Colonic mucosa (tissue), 4 donors: ENCODE results near the gene TOR1AIP1. TPM values are rescaled to one million over a fixed set of nuclear protein-coding genes. Genes with fewer than 3 reads are reported as not detected.
A peak's percentile ranks its signal among the peaks of the same experiment; 100 is the strongest.

Experiments used
- DNase-seq: peaks from one replicate; pipeline ENCODE4 v3.0.0-alpha.2; 2020
- H3K27ac ChIP-seq: fragments of 200-600 bp; one replicate; pipeline ENCODE4 v1.8.0; 2021
- H3K27me3 ChIP-seq: fragments of 200-600 bp; one replicate; pipeline ENCODE4 v1.8.0; 2021
- H3K36me3 ChIP-seq: fragments of 200-600 bp; one replicate; pipeline ENCODE4 v1.8.0; 2021
- H3K4me1 ChIP-seq: fragments of 200-600 bp; one replicate; pipeline ENCODE4 v1.8.0; 2021; ENCODE audit warnings: mild to moderate bottlenecking
- H3K4me3 ChIP-seq: fragments of 200-600 bp; one replicate; pipeline ENCODE4 v1.8.0; 2021
- H3K9ac ChIP-seq, 2 donors: one replicate each; pipeline ENCODE4 v1.7.0; 2013; ENCODE audit warnings: control low read depth in 2 of 2, low read depth in 2 of 2, low read length in 2 of 2
- H3K9me3 ChIP-seq: fragments of 200-600 bp; one replicate; pipeline ENCODE4 v1.8.0; 2021
- CTCF ChIP-seq: fragments of 200-600 bp; IDR thresholded peaks from one replicate; pipeline ENCODE4 v1.8.0; 2022; ENCODE audit warnings: antibody characterized with exemption, mild to moderate bottlenecking
- intact Hi-C: fragments of 100-400 bp; cut with DNase I; formaldehyde crosslinking; loops from one replicate; pipeline ENCODE4 v1.14.1; 2022
- total RNA-seq, 2 donors: library from RNA; stranded (reverse); fragmentation: NEBNext Ultra II Directional in 1 of 2; extraction: Animal tissue kit (Norgen Biotek cat#: 25700) in 1 of 2; gene quantifications; one replicate each; pipeline ENCODE4 v1.2.1, GENCODE V29; 2021
- donor health status: healthy.
- donor health status: DM: no; HTN: no; CAD: no.
- donor health status: DM: no; HTN: no; CAD: no.

TOR1AIP1 gene
- total RNA-seq, 2 donors from 2014 or later: 19.3 to 29.7 TPM

DNA sequence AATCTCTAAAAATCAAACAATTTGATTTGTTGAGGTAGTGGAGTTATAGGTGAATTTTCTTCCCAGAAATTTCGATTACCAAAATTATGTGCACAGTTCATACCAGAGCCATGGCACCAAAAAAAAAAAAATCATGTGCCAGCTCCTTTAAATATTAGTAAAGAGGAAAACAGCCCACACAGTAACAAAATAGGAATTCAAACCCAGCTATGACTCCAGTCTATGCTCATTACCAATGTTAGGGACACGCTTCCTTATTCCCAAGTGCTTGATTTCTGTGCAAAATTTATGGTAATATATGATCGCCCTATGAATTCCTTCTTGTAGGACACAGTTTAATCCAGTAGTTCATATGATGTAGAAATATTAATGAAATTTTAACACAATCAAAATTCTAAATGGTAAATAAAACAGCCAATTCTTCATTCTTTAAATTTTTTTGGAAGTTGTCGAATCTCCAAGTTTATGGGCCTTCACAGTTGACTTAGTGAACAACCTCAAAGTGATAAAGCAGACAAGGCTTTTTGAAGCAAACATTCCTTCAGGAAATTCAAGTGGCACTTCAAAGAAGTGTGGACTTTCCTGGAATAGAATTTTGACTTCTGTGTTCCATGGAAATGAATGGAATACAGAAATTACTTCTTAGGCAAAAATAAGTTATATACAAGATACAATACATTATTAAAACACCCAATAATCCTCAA is 6.3 kb upstream of the TOR1AIP1 start:
- intact Hi-C loops: no loop called here
- no peak for TF ChIP-seq CTCF
- Histone ChIP-seq H3K36me3 (no peaks in the 10 kb centered on the region), H3K9me3 (no peaks in the 10 kb centered on the region), H3K27me3 (no peaks in the 10 kb centered on the region), H3K9ac (no peak overlapping the region), H3K27ac (peak overlapping the region; percentile 58), H3K4me1 (peaks cover 11% of the 10 kb centered on the region), H3K4me3 (no peak overlapping the region)
- no peak for DNase-seq

DNA sequence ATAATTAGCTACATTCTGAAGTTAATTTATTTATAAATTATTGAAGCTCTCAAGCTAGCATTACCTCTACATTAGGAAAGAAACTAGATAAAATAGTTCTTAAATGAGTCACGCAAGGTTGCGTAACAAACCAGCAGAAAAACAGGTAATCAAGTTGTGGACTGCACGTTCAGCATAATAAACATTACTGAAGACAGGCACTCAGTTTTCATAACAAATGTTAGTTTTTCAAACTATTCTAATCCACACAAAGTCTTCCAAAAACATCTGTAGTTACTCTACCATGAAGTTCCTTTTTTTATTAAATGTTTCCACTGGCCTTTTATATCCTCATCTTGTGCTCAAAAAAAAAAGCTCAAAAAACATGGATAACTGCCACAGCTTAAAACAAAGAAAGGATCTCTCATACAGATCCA is 5.8 kb upstream of the TOR1AIP1 start:
- DNase-seq: peak; percentile 23
- H3K27me3 ChIP-seq: no peaks in the 10 kb centered on the region
- H3K27ac ChIP-seq: peak overlapping the region; percentile 58
- no peaks in the 10 kb centered on the region for H3K36me3 ChIP-seq
- no peak for TF ChIP-seq CTCF
- H3K4me3 ChIP-seq: peak overlapping the region; percentile 64
- intact Hi-C loops: no loop called here
- H3K9ac ChIP-seq: peak overlapping the region in 1 of 2 donors; percentile 31
- H3K9me3 ChIP-seq: no peaks in the 10 kb centered on the region
- peaks cover 11% of the 10 kb centered on the region for H3K4me1 ChIP-seq

DNA sequence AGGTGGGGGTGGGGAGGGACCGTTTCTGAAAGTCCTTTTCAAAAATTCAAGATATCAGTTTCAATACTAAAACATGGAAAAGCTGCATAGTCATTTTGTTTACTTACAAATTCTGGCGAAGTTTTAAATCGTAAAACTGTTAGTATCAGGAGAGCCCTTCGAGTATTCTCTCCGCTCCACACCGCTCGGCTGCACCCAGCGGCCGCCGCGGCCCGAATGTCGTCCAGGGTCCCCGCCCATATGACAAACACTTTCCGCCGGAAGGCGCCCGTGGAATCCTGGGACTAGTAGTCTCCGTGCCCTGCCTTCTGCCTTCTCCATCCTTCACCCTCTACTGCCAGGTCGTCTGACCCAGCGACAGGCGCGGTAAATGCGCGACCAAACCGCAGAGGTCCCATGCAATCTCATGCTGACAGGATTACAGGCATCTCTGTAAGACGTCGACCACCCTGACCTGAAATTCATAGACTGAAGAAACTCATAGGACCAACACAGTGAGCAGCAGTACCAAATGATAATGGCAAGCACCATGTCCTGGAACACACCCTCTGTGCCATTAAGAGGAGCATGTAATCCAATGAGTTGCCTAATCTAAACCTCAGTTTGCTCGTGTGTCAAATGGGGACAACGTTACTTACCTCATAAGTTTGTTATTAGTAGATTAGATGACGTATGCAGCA is 4.4 kb upstream of the TOR1AIP1 start, which contains the start of gene TOR1AIP2:
TSS of gene TOR1AIP2 (minus strand) at position 218 of the 680 bp plus-strand sequence. CDS start 25,138 bp downstream, outside the sequence.
- H3K9me3 ChIP-seq: no peaks in the 10 kb centered on the region
- intact Hi-C loops: no loop called here
- H3K27ac ChIP-seq: peak within 1 kb of the TSS; percentile 58
- H3K4me3 ChIP-seq: peak within 1 kb of the TSS; percentile 64
- no peak for TF ChIP-seq CTCF
- DNase-seq: peak; percentile 94
- no peaks in the 10 kb centered on the region for H3K27me3 ChIP-seq
- H3K4me1 ChIP-seq: peaks cover 11% of the 10 kb centered on the region
- no peaks in the 10 kb centered on the region for H3K36me3 ChIP-seq
- peak within 1 kb of the TSS; percentile 62 to 76 for H3K9ac ChIP-seq

DNA sequence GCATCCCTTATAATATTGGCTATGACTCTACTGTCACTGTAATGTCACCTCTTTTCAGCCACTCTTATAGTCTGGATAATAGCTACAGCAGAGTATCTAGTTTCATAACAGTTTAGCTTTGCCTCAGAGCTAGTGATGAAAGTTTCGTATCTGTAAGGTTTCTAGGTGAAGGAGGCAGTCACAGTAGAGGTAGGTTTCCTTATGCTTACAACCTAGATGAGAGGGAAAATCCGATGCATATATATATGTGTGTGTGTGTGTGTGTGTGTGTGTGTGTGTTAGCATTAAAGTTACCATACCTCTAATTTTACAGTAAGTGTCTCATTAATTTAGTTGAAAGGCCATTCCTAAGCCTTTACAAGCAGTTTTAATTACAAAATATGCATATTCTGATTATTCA is 2.3 kb upstream of the TOR1AIP1 start:
- DNase-seq: no peak
- Histone ChIP-seq H3K27me3 (no peaks in the 10 kb centered on the region), H3K9ac (no peak overlapping the region), H3K27ac (no peak overlapping the region), H3K9me3 (no peaks in the 10 kb centered on the region), H3K4me3 (no peak overlapping the region), H3K4me1 (peaks cover 11% of the 10 kb centered on the region), H3K36me3 (no peaks in the 10 kb centered on the region)
- TF ChIP-seq CTCF: no peak
- intact Hi-C loops: loop anchor here (10.0 kb wide), 1 partner anchor 75 kb away; the partner anchor contains the start of gene CEP350

DNA sequence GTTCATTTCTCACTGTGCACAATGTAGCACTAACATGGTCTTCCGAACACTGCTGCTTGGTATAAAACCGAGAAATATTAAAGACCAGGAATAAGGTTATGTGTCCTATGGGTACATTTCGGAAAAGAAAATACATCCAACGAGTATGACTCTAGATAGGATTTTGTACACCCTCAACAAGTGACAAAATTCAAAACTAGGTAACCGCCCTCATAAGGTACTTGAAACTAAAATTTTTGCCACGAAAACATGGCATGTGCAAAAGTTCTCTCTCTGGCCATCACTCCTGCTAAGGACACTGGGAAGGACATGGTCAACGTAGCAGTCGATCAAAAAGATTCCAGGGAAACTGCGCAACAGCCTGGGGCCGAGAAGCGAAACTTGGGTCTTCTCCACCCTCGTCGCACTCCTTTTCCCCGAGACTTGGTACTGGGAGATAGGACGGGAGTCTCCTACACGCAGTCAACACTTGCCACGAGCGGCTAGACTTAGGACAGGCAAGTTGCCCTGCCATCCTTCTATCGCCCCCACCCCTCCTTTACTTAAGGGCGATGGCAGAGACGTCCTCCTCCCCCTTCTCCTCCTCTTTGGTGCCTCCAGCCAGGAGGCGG is 338 bp upstream of the TOR1AIP1 start:
- Histone ChIP-seq H3K27ac (peak overlapping the region; percentile 99), H3K27me3 (no peaks in the 10 kb centered on the region), H3K9ac (peak overlapping the region; percentile 98 to 99), H3K4me1 (peaks cover 1% of the 10 kb centered on the region), H3K9me3 (no peaks in the 10 kb centered on the region), H3K4me3 (peak overlapping the region; percentile 82), H3K36me3 (no peaks in the 10 kb centered on the region)
- intact Hi-C loops: loop anchor here (10.0 kb wide), 1 partner anchor 73 kb away; the partner anchor contains the start of gene CEP350
- no peak for TF ChIP-seq CTCF
- DNase-seq: peak; percentile 78
